Vagina (tissue), 2 donors: ENCODE data around the gene OR10H3.
"Not testable (repeated sequence)": the region's sequence is repeated elsewhere in the genome, so short reads cannot be mapped to it uniquely, and the experiment has no call there.

Experiments used
- POLR2A ChIP-seq, 2 donors: fragments of 450-650 bp; IDR thresholded peaks; one replicate each; pipeline ENCODE4 v1.6.1; 2017; ENCODE audit warnings: antibody characterized with exemption in 2 of 2, mild to moderate bottlenecking in 2 of 2, moderate library complexity in 2 of 2
- TF ChIP-seq, protein P1 (sequence below), 3 experiments: fragments of 450-650 bp in 2 of 3; fragments of 200-600 bp in 1 of 3; sonication (generic) in 1 of 3; IDR thresholded peaks; one replicate each; pipeline ENCODE4 v1.5.1; 2017 to 2019; ENCODE audit warnings: antibody characterized with exemption in 3 of 3, mild to moderate bottlenecking in 2 of 3, moderate library complexity in 2 of 3

DNA sequence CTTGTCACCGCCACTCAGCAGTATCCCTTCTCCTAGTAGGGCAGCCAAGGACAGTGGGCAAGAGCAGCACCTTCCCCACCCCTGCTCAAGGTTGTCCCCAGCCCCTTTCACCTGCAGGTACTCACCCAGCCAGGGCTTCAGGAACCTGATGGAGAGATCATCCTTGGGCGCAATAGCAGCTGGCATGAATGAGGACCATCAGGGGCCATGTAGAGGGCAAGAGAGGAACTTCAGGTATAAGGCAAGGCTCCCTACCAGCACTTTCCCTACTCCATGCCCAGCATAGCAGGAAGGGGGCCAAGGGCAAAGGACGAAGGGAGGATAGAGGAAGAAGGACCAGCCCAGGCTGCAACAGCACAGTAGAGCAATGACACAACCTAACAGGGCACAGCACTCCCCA lies 36.4 kb downstream of the OR10H3 start:
- TF ChIP-seq, protein P1, sequence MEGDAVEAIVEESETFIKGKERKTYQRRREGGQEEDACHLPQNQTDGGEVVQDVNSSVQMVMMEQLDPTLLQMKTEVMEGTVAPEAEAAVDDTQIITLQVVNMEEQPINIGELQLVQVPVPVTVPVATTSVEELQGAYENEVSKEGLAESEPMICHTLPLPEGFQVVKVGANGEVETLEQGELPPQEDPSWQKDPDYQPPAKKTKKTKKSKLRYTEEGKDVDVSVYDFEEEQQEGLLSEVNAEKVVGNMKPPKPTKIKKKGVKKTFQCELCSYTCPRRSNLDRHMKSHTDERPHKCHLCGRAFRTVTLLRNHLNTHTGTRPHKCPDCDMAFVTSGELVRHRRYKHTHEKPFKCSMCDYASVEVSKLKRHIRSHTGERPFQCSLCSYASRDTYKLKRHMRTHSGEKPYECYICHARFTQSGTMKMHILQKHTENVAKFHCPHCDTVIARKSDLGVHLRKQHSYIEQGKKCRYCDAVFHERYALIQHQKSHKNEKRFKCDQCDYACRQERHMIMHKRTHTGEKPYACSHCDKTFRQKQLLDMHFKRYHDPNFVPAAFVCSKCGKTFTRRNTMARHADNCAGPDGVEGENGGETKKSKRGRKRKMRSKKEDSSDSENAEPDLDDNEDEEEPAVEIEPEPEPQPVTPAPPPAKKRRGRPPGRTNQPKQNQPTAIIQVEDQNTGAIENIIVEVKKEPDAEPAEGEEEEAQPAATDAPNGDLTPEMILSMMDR (IDR thresholded peaks at IDR 0.05) = not testable (repeated sequence)
- not testable (repeated sequence) for TF ChIP-seq POLR2A (IDR thresholded peaks at IDR 0.05)
